ENCODE measurements around the gene ZNF277.

ZNF277 gene, protein sequence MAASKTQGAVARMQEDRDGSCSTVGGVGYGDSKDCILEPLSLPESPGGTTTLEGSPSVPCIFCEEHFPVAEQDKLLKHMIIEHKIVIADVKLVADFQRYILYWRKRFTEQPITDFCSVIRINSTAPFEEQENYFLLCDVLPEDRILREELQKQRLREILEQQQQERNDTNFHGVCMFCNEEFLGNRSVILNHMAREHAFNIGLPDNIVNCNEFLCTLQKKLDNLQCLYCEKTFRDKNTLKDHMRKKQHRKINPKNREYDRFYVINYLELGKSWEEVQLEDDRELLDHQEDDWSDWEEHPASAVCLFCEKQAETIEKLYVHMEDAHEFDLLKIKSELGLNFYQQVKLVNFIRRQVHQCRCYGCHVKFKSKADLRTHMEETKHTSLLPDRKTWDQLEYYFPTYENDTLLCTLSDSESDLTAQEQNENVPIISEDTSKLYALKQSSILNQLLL

DNA sequence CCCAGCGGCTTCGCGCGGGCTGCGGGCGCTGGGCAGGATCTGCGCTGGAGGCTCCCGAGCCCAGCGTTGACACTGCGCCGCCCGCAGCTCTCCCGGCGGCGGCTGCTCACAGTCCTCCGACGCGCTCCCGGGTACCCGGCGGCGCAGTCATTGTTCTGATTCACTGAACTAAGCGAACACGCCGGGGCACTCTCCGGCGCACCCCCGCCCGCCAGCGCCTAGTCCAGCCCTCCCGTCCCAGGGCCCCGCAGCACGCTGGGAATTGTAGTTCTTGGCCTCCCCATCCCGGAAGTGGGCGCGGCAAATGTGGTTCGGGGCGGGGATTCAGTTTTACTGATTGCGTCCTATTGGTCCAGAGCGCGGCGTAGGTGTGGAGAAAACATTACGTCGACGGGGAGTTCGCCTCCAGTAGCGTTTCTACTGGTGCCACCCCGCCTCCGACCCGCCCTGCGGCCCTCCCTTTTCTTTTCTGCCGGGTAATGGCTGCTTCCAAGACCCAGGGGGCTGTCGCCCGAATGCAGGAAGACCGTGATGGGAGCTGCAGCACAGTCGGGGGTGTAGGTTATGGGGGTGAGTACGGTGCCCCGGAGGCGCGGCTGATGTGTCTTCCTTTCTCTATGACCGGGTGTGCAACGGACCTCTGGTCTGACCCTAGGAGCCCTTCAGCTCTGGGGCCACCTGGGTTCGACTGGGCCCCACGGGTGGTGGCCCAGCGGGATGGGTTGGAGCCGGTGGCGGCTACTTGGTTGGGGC is at the start of gene ZNF277, which contains the start of gene DOCK4:
ZNF277 (plus strand) TSS at position 458 of the 753 bp plus-strand sequence; CDS start at position 480, 22 bp downstream.
DOCK4 (minus strand) TSS at position 162 of the 753 bp plus-strand sequence. CDS start 261 bp downstream, outside the sequence.
- DNase-seq (ENCODE audit: low read depth in 2 of 3, low spot score in 2 of 3): peak; percentile 98 to 99 (median 99)

DNA sequence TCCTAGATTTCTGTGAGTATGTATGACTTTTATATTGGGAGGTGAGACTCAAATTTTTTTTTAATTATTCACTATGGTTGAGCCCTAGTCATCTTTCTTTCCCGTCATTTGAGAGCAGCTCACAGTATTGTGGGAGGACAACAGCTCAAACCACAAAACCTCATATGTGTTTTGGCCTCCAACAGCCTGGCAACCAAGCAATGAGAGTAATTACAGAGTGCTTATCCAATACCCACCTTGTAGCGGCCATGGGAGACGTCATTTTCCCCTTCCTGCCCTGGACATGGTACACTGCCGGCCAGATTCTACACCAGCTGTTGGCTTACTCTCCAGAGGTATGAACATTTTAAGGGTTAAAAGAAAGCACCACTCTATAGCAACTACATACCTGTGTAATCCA is 49.4 kb upstream of the ZNF277 start:
- no peak for DNase-seq (ENCODE audit: low read depth in 2 of 3, low spot score in 2 of 3)

DNA sequence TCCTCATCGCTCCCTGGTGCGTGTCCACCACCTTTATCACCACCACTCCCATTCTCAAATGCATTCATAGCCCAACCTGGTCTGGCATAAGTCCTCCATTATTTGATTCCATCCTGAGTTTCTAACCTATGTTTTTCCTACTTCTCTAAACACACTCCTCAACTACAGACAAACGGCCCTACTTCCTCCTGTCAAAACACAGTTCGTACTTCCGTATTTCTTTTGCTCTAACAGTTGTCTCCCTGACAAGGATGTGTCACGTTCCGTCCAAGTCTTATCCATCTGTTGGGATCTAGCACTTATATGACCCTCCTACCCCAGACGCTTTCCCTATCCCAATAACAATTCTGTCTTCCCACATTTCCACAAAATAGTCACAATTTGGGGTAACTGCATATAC is 47.1 kb upstream of the ZNF277 start:
- DNase-seq (ENCODE audit: low read depth in 2 of 3, low spot score in 2 of 3): no peak

DNA sequence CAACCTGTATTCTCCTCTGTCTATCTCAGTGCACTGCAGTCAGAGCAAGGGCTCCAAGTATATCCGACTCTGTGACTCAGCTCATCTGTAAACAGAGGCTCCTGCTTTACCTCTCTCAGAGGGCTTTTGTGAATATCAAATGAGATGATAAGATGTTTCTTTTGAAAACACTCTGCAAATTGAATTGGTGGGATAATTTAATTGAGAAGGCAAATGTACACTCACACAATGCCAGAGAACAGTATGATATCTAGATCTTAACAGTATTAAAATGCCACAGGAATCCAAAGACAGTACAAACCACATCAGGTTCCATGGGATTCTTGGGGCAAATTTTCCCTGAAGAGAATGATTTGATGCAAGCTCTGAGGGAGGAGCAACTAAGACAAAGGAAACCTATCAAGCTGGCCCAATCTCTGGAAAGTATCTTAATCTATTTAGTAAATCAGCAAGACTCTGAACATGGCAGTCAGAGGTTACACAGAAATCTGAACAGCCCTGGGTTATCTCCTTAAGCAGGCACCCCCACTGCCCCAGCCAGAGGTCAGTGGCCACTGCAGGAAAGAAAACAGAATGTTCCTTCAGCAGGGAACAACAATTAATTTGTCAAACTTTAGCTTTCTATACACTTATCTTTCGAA is 46.2 kb upstream of the ZNF277 start:
- no peak for DNase-seq (ENCODE audit: low read depth in 2 of 3, low spot score in 2 of 3)

DNA sequence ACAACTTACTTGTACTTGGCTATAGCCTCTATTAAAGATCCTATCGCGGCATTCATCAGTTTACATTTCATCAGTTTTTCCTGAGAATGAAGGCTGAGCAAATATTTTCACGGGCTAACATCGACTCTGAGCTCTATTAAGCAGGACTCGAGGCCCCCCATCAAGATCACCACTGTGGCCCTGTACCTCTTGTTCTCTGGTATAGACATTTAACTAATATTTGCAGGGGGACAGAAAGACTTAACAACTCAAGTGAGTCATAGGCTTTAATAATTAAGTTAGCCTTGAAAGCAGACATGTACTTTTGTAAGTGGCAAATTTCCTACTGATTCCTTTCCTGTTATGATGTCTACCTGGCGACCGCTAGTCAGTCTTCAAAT is 45.7 kb upstream of the ZNF277 start:
- no peak for DNase-seq (ENCODE audit: low read depth in 2 of 3, low spot score in 2 of 3)

DNA sequence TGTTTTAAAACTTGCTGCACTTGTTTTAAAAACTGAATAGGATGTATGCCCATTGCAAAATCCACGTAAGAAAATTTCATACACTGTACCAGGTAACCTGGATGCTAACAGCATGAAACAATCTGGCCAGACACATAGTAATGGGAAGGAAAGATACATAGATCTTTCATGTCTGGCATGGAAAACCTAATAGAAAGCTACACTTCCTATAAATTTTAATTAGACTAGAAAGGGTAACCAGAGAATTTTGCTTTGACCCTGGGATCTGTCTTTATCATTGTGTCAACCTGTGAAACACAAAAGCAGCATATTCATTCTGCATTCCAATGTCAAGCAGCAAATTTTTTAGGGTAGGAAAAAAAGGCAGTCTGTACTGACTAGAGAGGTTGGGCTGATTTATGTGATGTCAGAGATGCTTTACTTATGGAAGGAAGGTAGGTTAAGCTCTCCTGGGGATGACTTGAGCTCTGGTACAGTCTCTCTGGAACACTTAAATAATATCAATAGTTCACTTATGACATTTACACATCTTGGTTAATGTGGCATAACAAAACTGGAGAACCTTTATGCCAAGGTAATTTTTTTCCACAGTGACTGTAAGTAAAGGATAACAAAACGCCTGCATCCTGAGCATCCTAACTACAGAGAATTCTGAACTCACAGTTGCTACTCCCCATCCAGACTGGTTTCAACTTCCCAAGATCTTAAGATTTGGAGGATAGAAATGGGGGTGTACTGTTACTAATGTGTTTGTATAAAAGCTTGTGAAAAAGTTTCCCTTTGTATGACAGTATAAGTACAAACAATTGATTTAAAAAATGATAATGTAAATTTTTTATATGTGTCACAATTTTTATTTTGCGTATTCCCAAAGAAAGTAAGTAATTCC is 45.0 kb upstream of the ZNF277 start:
- no peak for DNase-seq (ENCODE audit: low read depth in 2 of 3, low spot score in 2 of 3)

DNA sequence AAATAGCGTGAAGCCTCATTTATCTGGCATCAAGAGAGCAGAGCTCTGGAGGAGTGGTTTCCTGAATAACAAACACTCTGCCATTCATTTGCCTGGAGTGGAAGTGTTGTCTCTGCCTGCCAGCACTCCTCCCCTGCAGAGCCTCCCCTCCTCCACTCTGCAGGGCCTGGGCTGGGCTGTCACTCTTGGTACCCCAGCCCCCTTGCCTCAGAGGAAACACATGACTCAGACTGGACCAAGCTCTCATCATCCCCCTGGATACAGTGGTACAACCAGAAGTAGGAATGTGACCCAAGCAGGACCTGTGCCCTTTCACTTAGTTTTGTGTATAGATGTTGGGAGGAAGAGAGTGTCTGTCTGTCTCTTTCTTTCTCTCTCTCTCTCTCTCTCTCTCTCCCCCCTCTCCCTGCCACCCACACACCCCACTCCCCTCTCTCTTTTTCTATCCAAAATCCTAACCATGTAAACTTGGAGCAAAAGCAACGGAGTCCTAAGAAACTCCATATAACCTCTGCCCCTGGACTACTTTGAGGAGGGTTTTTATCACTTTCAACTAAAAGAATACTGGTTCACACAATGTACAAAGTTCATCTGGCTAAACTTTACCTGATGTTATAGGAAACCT is 44.2 kb upstream of the ZNF277 start:
- DNase-seq (ENCODE audit: low read depth in 2 of 3, low spot score in 2 of 3): no peak

DNA sequence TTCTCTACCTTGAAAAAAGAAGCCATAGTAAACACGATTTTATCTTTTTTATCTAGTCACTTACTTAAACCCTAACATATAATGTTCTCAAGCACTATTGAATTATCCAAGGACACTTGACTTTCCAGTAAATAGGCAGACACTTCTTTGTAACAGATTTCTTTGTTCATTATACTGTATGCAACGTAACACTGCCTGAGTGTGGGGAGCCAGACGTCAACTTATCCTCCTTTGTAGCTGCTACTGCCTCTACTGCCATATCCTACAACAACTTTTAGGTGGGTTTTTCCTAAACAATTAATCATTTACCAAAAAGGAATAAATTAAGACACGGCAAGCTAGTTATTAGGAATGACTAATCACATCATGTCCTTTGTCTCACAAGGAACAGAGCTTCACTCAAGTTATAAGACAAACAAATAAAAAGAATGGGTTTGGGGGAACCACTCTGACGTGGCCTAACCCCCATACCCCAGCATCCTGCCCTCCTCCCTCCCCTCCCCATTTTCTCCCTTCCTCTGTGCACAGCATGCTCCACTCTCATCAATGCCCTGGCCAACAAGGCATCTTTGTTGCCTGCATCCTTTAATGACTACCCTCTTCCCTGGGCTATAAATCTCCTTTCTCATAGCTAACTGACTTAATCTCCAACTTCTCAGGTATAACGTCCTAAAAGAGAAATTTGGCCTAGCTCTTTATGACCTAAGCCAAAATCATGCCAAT is 43.5 kb upstream of the ZNF277 start:
- no peak for DNase-seq (ENCODE audit: low read depth in 2 of 3, low spot score in 2 of 3)

DNA sequence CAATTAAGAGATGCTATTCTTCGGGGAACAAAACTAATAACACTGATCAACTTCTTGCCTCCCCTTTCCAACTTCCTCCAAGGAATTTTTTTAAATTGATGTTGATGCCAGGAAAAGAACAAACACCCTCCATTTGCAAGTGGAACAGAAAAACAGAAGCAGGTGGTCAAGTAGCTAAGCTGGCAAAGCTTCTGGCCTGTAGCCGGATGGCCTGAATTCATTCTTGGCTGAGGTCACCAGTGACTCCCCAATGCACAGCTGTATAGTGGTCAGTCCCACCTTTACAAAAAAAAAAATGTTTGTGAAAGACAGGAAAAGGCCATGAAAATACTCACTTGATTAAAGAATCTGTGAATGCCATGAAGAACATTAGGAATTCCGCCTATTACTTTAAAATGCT is 39.3 kb upstream of the ZNF277 start:
- DNase-seq (ENCODE audit: low read depth in 2 of 3, low spot score in 2 of 3): no peak

DNA sequence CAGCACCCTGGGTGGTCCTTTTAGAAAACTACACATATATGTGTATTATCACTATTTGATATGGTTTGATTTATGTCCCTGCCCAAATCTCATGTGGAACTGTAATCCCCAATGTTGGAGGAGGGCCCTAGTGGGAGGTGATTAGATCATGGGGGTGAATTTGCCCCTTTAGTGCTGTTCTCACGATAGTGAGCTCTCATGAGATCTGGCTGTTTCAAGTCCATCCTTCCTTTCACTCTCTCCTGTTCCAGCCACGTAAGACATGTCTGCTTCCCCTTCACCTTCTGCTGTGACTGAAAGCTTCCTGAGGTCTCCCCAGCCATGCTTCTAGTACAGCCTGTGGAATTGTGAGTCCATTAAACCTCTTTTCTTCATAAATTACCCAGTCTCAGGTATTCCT is 37.6 kb upstream of the ZNF277 start:
- no peak for DNase-seq (ENCODE audit: low read depth in 2 of 3, low spot score in 2 of 3)

DNA sequence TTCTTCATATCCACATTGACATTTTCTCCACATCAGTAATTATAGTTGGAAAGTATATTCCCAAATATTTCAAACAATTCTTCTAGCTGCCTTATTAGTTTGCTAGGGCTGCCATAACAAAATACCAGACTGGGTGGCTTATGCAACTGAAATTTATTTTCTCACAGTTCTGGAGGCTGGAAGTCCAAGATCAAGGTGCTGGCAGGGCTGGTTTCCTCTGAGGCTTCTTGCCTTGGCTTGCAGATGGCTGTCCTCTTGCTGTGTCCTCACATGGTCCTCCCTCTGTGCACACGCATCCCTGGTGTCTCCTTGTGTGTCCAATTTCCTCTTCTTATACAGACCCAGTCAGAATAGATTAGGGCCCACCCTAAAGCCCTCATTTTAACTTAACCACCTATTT is 34.8 kb upstream of the ZNF277 start:
- no peak for DNase-seq (ENCODE audit: low read depth in 2 of 3, low spot score in 2 of 3)

DNA sequence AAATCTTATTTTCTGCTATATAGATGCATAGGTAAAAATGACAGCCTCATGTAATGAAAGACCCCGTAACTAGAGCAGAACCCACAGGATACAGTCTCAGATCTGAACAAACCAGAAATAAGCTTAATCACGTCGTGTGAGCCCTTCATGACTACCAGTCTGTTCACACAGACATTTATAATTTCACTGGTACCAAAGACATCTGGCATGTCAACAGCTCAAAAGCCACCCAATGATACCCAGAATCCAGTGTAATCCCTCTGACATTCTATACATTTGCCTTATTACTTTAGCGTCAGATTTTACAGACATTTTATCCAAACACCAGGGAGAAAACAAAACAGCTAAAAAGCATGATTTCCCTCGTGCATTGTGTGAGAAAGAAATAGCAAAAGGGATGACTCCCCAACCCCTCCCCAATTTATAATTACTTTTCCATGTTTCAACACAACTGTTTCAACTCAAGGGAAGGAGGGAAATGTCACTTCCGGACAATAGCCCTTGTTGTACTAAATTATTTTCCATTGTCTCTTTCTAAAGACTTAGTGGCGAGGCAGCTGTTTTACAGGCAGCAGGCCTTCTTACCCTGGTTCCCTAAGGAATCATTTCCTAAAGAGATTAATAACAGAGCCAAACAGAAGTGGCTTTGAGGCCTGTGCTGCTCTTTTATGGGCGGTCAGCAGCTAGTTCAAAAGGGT is 33.5 kb upstream of the ZNF277 start:
- no peak for DNase-seq (ENCODE audit: low read depth in 2 of 3, low spot score in 2 of 3)

DNA sequence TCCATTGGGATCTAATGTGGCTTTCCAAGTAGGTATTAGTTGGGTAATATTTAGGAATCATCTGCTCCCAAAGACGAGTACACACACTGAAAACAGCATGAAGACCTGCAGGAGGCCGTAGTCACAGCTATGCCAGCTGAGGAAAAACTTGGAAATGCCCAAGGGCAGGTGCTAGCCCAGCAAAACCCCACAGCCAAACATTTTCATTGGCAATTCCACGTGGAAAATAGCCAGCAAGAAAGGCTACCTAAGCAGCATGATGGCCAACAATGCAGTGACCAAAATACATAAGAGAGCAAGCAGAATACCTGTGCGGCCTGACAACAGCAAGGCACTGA is 33.0 kb upstream of the ZNF277 start:
- DNase-seq (ENCODE audit: low read depth in 2 of 3, low spot score in 2 of 3): no peak

DNA sequence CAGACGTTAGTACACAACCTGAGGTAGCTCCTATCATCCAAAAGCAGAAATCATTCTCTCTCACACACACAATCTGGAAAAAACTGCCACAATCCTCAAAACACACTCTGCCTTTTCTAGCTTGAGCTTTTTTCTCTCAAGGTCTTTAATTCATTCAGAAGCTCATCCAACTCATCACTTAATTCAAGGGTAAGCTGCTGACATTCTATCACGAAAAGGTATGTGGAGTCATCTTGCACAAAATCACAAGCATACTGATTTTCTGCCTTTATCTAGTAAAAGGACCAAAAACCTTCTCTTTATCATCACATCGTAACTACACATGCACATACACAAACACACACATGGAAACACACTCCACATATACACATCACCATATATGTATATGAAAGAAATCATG is 32.3 kb upstream of the ZNF277 start:
- DNase-seq (ENCODE audit: low read depth in 2 of 3, low spot score in 2 of 3): no peak

DNA sequence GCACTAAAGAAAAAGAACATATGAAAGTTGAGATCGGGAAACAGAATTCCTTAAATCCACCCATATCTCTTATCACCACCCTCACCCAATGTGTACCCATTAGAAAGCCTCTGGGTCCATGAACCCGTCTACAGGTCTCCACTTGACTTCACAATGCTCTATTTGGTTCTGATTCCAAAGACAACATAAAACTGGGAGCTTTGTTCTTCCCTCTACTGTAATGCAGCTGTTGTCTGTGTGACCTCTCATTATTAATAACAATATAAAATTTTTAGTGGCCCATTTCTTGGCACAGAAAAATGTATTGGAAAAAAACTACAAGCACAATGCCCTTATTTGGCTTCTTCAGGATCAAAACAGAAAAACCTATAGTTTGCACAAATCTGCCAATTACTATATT is 30.3 kb upstream of the ZNF277 start:
- DNase-seq (ENCODE audit: low read depth in 2 of 3, low spot score in 2 of 3): no peak

DNA sequence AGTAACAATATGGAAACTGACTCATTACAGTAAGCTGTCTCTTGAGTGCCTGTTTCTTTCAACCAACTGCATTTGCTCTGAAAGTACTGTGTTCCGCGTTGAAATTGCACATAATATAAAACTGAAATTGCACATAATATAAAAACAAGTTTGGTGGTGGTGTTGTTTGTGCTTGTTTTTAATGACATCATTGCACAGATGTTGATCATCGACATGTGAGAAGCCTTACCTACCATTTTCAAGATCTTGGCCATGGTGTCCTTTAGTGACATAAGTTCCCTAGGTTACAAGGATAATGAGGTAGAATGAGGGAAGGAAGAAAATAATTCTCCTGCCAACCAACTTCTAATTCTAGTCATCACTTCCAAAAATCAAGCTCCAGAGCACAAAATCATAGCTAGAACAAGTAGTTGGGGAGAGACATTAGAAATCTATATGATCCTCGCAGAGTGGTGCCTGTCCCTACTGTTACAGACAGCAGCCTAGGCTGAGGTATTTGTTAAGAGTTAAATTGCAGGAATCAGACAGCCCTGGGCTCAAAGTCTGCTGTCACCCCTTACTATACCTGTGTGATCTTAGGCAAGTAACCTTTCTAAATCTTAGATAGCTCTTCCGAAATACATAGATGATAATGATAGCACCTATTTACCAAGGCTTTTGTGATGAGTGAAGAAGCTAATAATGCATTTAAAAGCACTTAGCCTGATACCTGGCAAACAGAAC is 29.6 kb upstream of the ZNF277 start:
- no peak for DNase-seq (ENCODE audit: low read depth in 2 of 3, low spot score in 2 of 3)

DNA sequence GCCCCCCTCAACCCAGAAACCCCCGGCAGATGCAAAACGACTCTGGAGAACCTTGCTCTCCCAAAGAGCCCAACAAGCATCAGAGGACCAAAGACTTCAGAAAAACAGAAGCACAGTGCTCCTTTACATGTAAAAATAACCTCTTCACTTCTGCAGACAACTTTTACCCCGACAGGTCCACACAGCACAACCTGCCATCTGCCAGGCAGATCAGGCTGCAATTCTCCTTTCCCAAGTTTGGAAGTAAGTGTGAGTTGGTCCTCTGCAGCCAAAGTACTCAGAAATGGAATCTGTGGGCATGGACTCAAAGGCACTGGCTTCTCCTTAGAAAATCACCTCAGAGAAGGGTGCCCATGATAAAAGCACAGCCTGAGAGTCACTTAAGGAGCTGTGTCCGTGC is 26.3 kb upstream of the ZNF277 start:
- DNase-seq (ENCODE audit: low read depth in 2 of 3, low spot score in 2 of 3): no peak

DNA sequence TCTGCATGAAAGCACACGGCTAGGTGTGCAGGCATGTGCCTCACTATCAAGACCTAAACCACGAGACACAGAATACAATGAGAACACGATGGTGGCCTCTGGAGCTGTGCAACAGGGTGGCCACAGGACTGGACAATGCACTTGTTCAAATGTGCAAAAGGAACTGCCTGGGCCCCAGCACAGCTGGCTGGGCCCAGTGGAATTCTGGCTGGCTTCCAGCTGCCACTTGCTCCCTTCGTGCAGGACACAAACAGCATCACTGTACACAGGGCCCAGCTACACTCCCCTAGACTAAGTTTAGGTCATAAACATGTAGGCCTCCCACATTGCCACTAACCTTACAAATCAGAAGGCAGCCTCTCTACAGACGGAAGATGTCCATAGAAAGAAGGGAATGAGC is 23.7 kb upstream of the ZNF277 start:
- DNase-seq (ENCODE audit: low read depth in 2 of 3, low spot score in 2 of 3): no peak

DNA sequence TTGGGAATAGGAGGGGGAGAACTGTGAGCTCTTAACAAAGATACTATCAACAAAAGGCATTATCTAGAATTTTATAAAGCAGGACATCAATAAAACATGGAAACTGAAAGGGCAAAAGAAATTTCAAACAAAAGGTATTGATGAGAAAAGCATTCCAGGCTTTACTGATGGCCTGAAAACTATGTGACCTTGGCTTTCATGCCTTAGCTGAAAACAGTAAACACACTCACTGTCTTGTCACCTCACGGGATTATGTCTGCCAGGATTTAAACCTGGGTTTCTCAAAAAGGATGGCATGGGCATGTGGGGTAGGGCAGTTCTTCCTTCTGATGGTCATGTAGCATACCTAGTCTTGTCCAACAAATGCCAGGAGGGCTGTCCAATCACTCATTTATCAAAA is 23.2 kb upstream of the ZNF277 start:
- DNase-seq (ENCODE audit: low read depth in 2 of 3, low spot score in 2 of 3): no peak
